GM10248 (cell line): ENCODE results near the gene FAM163B.

ENCODE experiments used
- CTCF ChIA-PET: fragments of 300-600 bp; sonication (Branson Sonifier 250); formaldehyde crosslinking; extraction: SDS; loops from one replicate; lab custom pipeline; 2021; ENCODE audit warnings: antibody characterized with exemption; lab: Yijun Ruan, JAX
- POLR2A ChIA-PET: fragments of 350-650 bp; sonication (Branson Sonifier 250); formaldehyde crosslinking; extraction: SDS; loops from one replicate; lab custom pipeline; 2020; ENCODE audit warnings: antibody characterized with exemption; lab: Yijun Ruan, JAX
- DNase-seq: peaks from one replicate; pipeline ENCODE4 v3.0.0; 2012; ENCODE audit errors: extremely low spot score
- CTCF ChIP-seq: IDR thresholded peaks from 2 replicates; pipeline ENCODE4 v1.5.1; 2012; ENCODE audit warnings: mild to moderate bottlenecking, low read depth; ENCODE audit errors: extremely low read depth, missing control alignments, control extremely low read depth

Gene FAM163B

GRCh38 chr9:133560944-133561343, 48.2 kb downstream of the FAM163B start:
- ChIA-PET POLR2A (no interaction called here), CTCF (no interaction called here)
- DNase-seq, result no peak
- no peak for TF ChIP-seq CTCF

GRCh38 chr9:133560311-133560710, 48.9 kb downstream of the FAM163B start:
- ChIA-PET CTCF (no interaction called here), POLR2A (no interaction called here)
- TF ChIP-seq CTCF, result no peak

GRCh38 chr9:133558191-133559126, 50.7 kb downstream of the FAM163B start:
- no peak for TF ChIP-seq CTCF
- ChIA-PET CTCF (interaction anchor here (0.7 to 1.5 kb wide), 3 partner anchors 13 to 18 kb away, joined by 3 to 4 read pairs (median 3); no protein-coding TSS in a partner anchor), POLR2A (no interaction called here)
- DNase-seq, result peak; percentile 87

More at GRCh38 chr9:133560311-133560710, 48.9 kb downstream of the FAM163B start:
- DNase-seq, result no peak

GRCh38 chr9:133557581-133557980, 51.6 kb downstream of the FAM163B start:
- ChIA-PET CTCF (interaction anchor here (0.9 kb wide), 1 partner anchor 17 kb away, joined by 3 read pairs; no protein-coding TSS in a partner anchor), POLR2A (no interaction called here)
- no peak for TF ChIP-seq CTCF
- DNase-seq, result no peak

- CTCF ChIA-PET, result interaction anchor here (2.7 kb wide), 1 partner anchor 15 kb away, joined by 13 read pairs; no protein-coding TSS in a partner anchor
- DNase-seq, result no peak
- POLR2A ChIA-PET, result no interaction called here
- TF ChIP-seq CTCF, result no peak
Measured at GRCh38 chr9:133556354-133556753, 52.8 kb downstream of the FAM163B start.

GRCh38 chr9:133554729-133555128, 54.5 kb downstream of the FAM163B start:
- CTCF ChIA-PET, result interaction anchor here (1.0 to 2.7 kb wide), 2 partner anchors 13 to 68 kb away, joined by 3 to 13 read pairs; no protein-coding TSS in a partner anchor
- TF ChIP-seq CTCF, result no peak
- POLR2A ChIA-PET, result no interaction called here
- DNase-seq, result no peak
